OCI-LY7 (cell line): ENCODE data around the gene EPS8L1.

ENCODE experiments used
- CTCF ChIP-seq: fragments of 200-600 bp; sonication (generic); conservative IDR thresholded peaks from 2 replicates; pipeline ENCODE4 v1.5.1; 2014; ENCODE audit warnings: mild to moderate bottlenecking, antibody characterized with exemption, low read length, moderate library complexity, mixed read lengths
- EZH2phosphoT487 ChIP-seq: fragments of 200-600 bp; sonication (generic); IDR thresholded peaks from 2 replicates; pipeline ENCODE4 v1.6.1; 2018; ENCODE audit warnings: low read depth, borderline replicate concordance, mild to moderate bottlenecking, mixed run types, antibody characterized with exemption, low read length, moderate library complexity, mixed read lengths

GRCh38 chr19:55058781-55059610 lies 16.7 kb upstream of the EPS8L1 start:
- TF ChIP-seq CTCF (peak; percentile 55), EZH2phosphoT487 (no peak)
